ENCODE measurements around the gene MKX. TPM values are rescaled to one million over a fixed set of nuclear protein-coding genes. Genes with fewer than 3 reads are reported as not detected.

Gene MKX
- total RNA-seq, 2 experiments from 2014 or later, result not detected

GRCh38 chr10:27695088-27695487 is 50.5 kb downstream of the MKX start:
- no TSS peak for BruUV-seq (replicated peaks)
- no peak overlapping the region for H3K27ac ChIP-seq (ENCODE audit: low read depth, low read length, poor library complexity, severe bottlenecking)
- no peak overlapping the region for H2AFZ ChIP-seq (ENCODE audit: low read length)
- no peaks in the 10 kb centered on the region for H3K36me3 ChIP-seq (ENCODE audit: insufficient read depth, low read length)
- CTCF ChIA-PET (ENCODE audit: unreplicated experiment), result interaction anchor here (0.6 kb wide), 1 partner anchor 8 kb away, joined by 3 read pairs; no protein-coding TSS in a partner anchor
- no peak for DNase-seq (ENCODE audit: low spot score)
- no peaks in the 10 kb centered on the region for H3K79me2 ChIP-seq (ENCODE audit: insufficient read depth, low read depth, low read length)
- no peaks in the 10 kb centered on the region for H3K9me2 ChIP-seq (ENCODE audit: insufficient read depth, low read length)
- no peaks in the 10 kb centered on the region for H4K20me1 ChIP-seq (ENCODE audit: insufficient read depth, low read length)
- no peaks in the 10 kb centered on the region for H3K4me1 ChIP-seq (ENCODE audit: insufficient read depth, low read length, poor library complexity, severe bottlenecking)
- TF ChIP-seq EZH2phosphoT487 (IDR thresholded peaks at IDR 0.05; ENCODE audit: borderline replicate concordance, low read depth, low read length), result no peak
- no peak for TF ChIP-seq CTCF (conservative IDR thresholded peaks at IDR 0.05; ENCODE audit: low read length)
- H3K4me2 ChIP-seq (ENCODE audit: low read length), result no peak overlapping the region
- POLR2A ChIA-PET, result no interaction called here
- intact Hi-C loops (cut with micrococcal nuclease; ENCODE audit: unreplicated experiment), result no loop called here
- no peak overlapping the region for H3K4me3 ChIP-seq (ENCODE audit: low read depth, low read length, poor library complexity, severe bottlenecking)
- no peaks in the 10 kb centered on the region for H3K9me3 ChIP-seq (ENCODE audit: low read length)

- no TSS peak for BruUV-seq (replicated peaks)
- Histone ChIP-seq H3K4me3 (ENCODE audit: low read depth, low read length, poor library complexity, severe bottlenecking) (no peak overlapping the region), H3K36me3 (ENCODE audit: insufficient read depth, low read length) (no peaks in the 10 kb centered on the region), H3K4me1 (ENCODE audit: insufficient read depth, low read length, poor library complexity, severe bottlenecking) (no peaks in the 10 kb centered on the region), H3K4me2 (ENCODE audit: low read length) (no peak overlapping the region), H3K79me2 (ENCODE audit: insufficient read depth, low read depth, low read length) (no peaks in the 10 kb centered on the region), H2AFZ (ENCODE audit: low read length) (no peak overlapping the region), H3K9me3 (ENCODE audit: low read length) (no peaks in the 10 kb centered on the region), H3K9me2 (ENCODE audit: insufficient read depth, low read length) (no peaks in the 10 kb centered on the region), H4K20me1 (ENCODE audit: insufficient read depth, low read length) (no peaks in the 10 kb centered on the region), H3K27ac (ENCODE audit: low read depth, low read length, poor library complexity, severe bottlenecking) (no peak overlapping the region)
- no peak for DNase-seq (ENCODE audit: low spot score)
- CTCF ChIA-PET (ENCODE audit: unreplicated experiment), result no interaction called here
- POLR2A ChIA-PET, result interaction anchor here (0.6 to 1.5 kb wide), 3 partner anchors 18 to 67 kb away, joined by 3 read pairs; no protein-coding TSS in a partner anchor
- intact Hi-C loops (cut with micrococcal nuclease; ENCODE audit: unreplicated experiment), result no loop called here
- TF ChIP-seq CTCF (conservative IDR thresholded peaks at IDR 0.05; ENCODE audit: low read length) (no peak), EZH2phosphoT487 (IDR thresholded peaks at IDR 0.05; ENCODE audit: borderline replicate concordance, low read depth, low read length) (no peak)
These were observed 53.0 kb downstream of the MKX start for GRCh38 chr10:27692663-27693062.

- intact Hi-C loops (cut with micrococcal nuclease; ENCODE audit: unreplicated experiment), result no loop called here
- DNase-seq (ENCODE audit: low spot score), result no peak
- Histone ChIP-seq H3K4me2 (ENCODE audit: low read length) (no peak overlapping the region), H3K9me2 (ENCODE audit: insufficient read depth, low read length) (no peaks in the 10 kb centered on the region), H3K9me3 (ENCODE audit: low read length) (no peaks in the 10 kb centered on the region), H3K27ac (ENCODE audit: low read depth, low read length, poor library complexity, severe bottlenecking) (no peak overlapping the region), H4K20me1 (ENCODE audit: insufficient read depth, low read length) (no peaks in the 10 kb centered on the region), H3K79me2 (ENCODE audit: insufficient read depth, low read depth, low read length) (no peaks in the 10 kb centered on the region), H3K4me1 (ENCODE audit: insufficient read depth, low read length, poor library complexity, severe bottlenecking) (no peaks in the 10 kb centered on the region), H3K4me3 (ENCODE audit: low read depth, low read length, poor library complexity, severe bottlenecking) (no peak overlapping the region), H3K36me3 (ENCODE audit: insufficient read depth, low read length) (no peaks in the 10 kb centered on the region), H2AFZ (ENCODE audit: low read length) (no peak overlapping the region)
- ChIA-PET CTCF (ENCODE audit: unreplicated experiment) (no interaction called here), POLR2A (no interaction called here)
- TF ChIP-seq EZH2phosphoT487 (IDR thresholded peaks at IDR 0.05; ENCODE audit: borderline replicate concordance, low read depth, low read length) (no peak), CTCF (conservative IDR thresholded peaks at IDR 0.05; ENCODE audit: low read length) (no peak)
- no TSS peak for BruUV-seq (replicated peaks)
These were observed 56.6 kb downstream of the MKX start for GRCh38 chr10:27688991-27689390.
